A375 (cell line): ENCODE data around the gene CITED4. TPM values are rescaled to one million over a fixed set of nuclear protein-coding genes. Genes with fewer than 3 reads are reported as not detected.

Source experiments
- total RNA-seq: library from RNA; depleted of rRNA; stranded (reverse); fragments of >200 nt; shearing (Covaris generic); gene quantifications from 2 replicates; pipeline ENCODE4 v1.2.3, GENCODE V29; 2014; rRNA removed

Gene CITED4, protein sequence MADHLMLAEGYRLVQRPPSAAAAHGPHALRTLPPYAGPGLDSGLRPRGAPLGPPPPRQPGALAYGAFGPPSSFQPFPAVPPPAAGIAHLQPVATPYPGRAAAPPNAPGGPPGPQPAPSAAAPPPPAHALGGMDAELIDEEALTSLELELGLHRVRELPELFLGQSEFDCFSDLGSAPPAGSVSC
- 44.2 and 54.4 TPM in 2 replicates for total RNA-seq

DNA sequence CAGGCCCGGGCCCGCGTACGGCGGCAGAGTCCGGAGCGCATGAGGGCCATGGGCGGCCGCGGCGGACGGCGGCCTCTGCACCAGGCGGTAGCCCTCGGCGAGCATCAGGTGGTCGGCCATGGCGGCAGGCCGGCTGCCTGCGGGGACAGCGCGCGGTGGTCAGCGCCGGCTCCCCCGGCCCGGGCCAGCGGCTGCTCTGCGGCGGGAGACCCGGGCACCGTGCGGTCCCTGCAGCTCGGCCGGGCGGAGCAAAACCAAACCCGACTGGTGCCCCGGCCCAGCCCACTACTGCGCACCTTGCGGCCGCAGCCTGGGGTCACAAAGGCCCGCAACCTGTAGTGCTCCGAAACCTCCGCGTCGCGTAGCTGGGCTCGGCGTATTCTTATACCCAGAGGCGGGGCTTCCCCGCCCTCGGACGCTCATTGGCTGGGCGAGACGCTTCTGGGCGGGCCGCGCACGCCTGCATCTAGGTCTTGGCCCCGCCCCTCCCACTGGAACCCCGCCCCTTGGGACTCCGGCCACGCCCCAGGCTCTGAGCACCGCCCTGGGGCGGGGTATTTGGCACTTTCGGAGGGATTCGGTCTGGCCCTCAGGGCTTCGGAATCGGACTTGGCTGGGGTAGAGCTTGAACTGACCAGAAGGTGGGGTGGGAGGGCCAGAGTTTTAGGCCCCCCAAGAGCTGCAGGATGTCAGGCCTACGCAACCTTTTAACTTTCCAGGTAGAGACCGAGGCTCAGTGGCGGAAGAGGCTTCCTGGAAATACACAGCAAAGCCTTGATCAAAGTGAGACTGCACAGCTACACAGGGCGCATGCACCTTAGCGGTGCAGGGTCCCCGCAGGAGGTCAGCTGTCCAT, at the start of gene CITED4:
Gene CITED4 (minus strand): TSS at position 356 of the 856 bp plus-strand sequence. CDS start 236 bp downstream, at position 120.

Other genes with a start within 250 kb of the CITED4 start
- gene RIMS3, start 196.7 kb downstream of the CITED4 start, total RNA-seq: 0.11 and 0.45 TPM in 2 replicates
- 44.4 and 48.9 TPM in 2 replicates for gene NFYC, start 170.7 kb downstream of the CITED4 start, total RNA-seq
- 0.05 and 0.30 TPM in 2 replicates for gene KCNQ4, start 78.6 kb downstream of the CITED4 start, total RNA-seq
- 77.9 and 95.1 TPM in 2 replicates for gene CTPS1, start 117.3 kb upstream of the CITED4 start, total RNA-seq
- 0.21 TPM in 1 of 2 replicates, not detected in the other for gene SLFNL1, start 159.4 kb upstream of the CITED4 start, total RNA-seq